ENCODE data around the gene MAP7D2. TPM values are rescaled to one million over a fixed set of nuclear protein-coding genes. Genes with fewer than 3 reads are reported as not detected.

The MAP7D2 gene
- total and polyA plus RNA-seq, 9 of the 15 experiments (the other 6 are each of a cell fraction or from before 2014, with no cell fraction given) = 0.01 to 0.04 (median 0.03) TPM; not detected in 4

DNA sequence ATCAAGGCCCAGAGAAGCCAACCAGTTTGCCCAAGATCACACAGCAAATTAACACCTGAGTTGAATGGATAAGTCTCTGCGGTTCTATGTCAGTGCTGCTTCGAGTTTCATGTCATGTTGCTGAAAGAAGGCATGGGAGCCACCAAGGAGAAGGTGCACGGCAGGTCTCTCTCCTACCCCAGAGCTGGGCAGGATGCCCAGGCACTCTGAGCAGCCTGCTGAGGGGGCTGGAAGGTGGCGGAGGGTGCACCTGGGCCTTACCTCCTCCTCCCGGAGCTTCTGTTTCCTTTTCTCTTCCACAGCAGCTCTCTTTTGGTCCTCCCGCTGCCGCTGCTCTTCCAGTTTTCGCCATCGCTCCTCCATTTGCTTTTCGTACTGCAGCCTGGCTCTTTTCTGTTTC, 53.6 kb downstream of the MAP7D2 start (continued):
- TF ChIP-seq, protein P1, sequence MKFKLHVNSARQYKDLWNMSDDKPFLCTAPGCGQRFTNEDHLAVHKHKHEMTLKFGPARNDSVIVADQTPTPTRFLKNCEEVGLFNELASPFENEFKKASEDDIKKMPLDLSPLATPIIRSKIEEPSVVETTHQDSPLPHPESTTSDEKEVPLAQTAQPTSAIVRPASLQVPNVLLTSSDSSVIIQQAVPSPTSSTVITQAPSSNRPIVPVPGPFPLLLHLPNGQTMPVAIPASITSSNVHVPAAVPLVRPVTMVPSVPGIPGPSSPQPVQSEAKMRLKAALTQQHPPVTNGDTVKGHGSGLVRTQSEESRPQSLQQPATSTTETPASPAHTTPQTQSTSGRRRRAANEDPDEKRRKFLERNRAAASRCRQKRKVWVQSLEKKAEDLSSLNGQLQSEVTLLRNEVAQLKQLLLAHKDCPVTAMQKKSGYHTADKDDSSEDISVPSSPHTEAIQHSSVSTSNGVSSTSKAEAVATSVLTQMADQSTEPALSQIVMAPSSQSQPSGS (CRISPR knock-in tag; IDR thresholded peaks at IDR 0.05) = no peak
- no peak for TF ChIP-seq SNRNP70 (optimal IDR thresholded peaks at IDR 0.05; ENCODE audit: low read depth, low read length)

DNA sequence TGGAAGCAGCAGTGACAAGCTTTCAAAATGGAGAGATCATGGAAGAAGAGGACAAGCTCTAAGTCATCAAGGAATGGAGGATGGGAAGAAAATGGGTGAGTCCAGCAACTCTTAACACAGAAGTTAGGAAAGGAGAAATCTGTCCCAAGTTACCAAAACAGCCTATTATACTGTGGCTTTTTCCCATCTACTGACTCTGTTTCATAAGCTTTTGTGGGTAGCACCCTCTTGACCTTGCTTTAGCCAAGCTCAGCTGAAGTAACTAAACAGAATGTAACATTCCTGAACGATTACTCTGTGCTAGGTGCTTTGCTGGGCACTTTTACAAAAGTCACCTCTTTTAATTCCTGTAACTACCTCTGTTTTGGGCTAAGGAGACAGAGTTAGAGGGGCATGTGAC, 54.9 kb downstream of the MAP7D2 start:
- Histone ChIP-seq H3K4me2 (ENCODE audit: insufficient read depth, low read length) (no peak overlapping the region), H3K4me3 (no peak overlapping the region), H3K9me3 (replicated peaks; ENCODE audit: control insufficient read depth, insufficient read depth, low read depth, low read length) (no peaks in the 10 kb centered on the region), H3K27me3 (ENCODE audit: control insufficient read depth in 2 of 2, insufficient read depth in 2 of 2, low read length in 2 of 2) (peaks cover 0 to 23% of the 10 kb centered on the region in 2 experiments; a peak in 2 of 5 replicates), H3K4me1 (replicated peaks in 1 of 2; ENCODE audit: control insufficient read depth in 2 of 2, insufficient read depth in 2 of 2, low read length in 2 of 2) (no peaks in the 10 kb centered on the region), H3K79me2 (ENCODE audit: control insufficient read depth, insufficient read depth, low read length) (no peaks in the 10 kb centered on the region), H3K9me1 (ENCODE audit: control insufficient read depth, insufficient read depth, low read length) (no peaks in the 10 kb centered on the region), H4K20me1 (replicated peaks; ENCODE audit: control insufficient read depth, insufficient read depth, low read length) (no peaks in the 10 kb centered on the region; the same call in 1 of the 2 replicates), H3K36me3 (ENCODE audit: control insufficient read depth, insufficient read depth, low read length) (no peaks in the 10 kb centered on the region), H3K9ac (ENCODE audit: insufficient read depth in 1 of 2, low read depth in 2 of 2, low read length in 2 of 2) (no peak overlapping the region), H3K27ac (ENCODE audit: extremely low read depth, low read depth, low read length) (no peak overlapping the region), H2AFZ (ENCODE audit: low read depth, low read length) (no peak overlapping the region)
- in situ Hi-C loops (cut with MboI) (loop anchor here (10.0 kb wide), 1 partner anchor 157 kb away; no protein-coding TSS in a partner anchor), intact Hi-C loops (cut with micrococcal nuclease) (loop anchor here (5.0 kb wide), 1 partner anchor 380 kb away; no protein-coding TSS in a partner anchor)
- ATAC-seq (no peak), FAIRE-seq (no peak), DNase-seq (ENCODE audit: extremely low read depth in 1 of 4, low spot score in 3 of 4) (no peak)
- no TSS peak for BruUV-seq (replicated peaks)
- ChIA-PET POLR2A (interaction anchor here (0.6 kb wide), 1 partner anchor 9 kb away, joined by 3 read pairs; no protein-coding TSS in a partner anchor), CTCF (ENCODE audit: low intra/inter-chr PET ratio) (no interaction called here)
- 0% methylated on average over 1 of the region's 1 CpG for WGBS (ENCODE audit: insufficient coverage, low coverage, missing lambda C conversion rate)
- TF ChIP-seq ELF2 (CRISPR knock-in tag; IDR thresholded peaks at IDR 0.05) (no peak), RBBP5 (IDR thresholded peaks at IDR 0.05; ENCODE audit: borderline replicate concordance, insufficient read depth, low read length, poor library complexity, severe bottlenecking) (no peak), DPF2 (IDR thresholded peaks at IDR 0.05) (no peak), CREB1 (IDR thresholded peaks at IDR 0.05) (no peak), CREB1 (CRISPR knock-in tag; IDR thresholded peaks at IDR 0.05) (no peak), THRAP3 (IDR thresholded peaks at IDR 0.05; ENCODE audit: borderline replicate concordance) (no peak)
- TF ChIP-seq, protein P2, sequence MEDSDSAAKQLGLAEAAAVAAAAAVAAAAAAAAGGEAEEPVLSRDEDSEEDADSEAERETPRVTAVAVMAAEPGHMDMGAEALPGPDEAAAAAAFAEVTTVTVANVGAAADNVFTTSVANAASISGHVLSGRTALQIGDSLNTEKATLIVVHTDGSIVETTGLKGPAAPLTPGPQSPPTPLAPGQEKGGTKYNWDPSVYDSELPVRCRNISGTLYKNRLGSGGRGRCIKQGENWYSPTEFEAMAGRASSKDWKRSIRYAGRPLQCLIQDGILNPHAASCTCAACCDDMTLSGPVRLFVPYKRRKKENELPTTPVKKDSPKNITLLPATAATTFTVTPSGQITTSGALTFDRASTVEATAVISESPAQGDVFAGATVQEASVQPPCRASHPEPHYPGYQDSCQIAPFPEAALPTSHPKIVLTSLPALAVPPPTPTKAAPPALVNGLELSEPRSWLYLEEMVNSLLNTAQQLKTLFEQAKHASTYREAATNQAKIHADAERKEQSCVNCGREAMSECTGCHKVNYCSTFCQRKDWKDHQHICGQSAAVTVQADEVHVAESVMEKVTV (CRISPR knock-in tag; IDR thresholded peaks at IDR 0.05) = no peak
- TF ChIP-seq, protein P3, sequence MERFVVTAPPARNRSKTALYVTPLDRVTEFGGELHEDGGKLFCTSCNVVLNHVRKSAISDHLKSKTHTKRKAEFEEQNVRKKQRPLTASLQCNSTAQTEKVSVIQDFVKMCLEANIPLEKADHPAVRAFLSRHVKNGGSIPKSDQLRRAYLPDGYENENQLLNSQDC (CRISPR knock-in tag; IDR thresholded peaks at IDR 0.05) = no peak
- TF ChIP-seq, protein P4, sequence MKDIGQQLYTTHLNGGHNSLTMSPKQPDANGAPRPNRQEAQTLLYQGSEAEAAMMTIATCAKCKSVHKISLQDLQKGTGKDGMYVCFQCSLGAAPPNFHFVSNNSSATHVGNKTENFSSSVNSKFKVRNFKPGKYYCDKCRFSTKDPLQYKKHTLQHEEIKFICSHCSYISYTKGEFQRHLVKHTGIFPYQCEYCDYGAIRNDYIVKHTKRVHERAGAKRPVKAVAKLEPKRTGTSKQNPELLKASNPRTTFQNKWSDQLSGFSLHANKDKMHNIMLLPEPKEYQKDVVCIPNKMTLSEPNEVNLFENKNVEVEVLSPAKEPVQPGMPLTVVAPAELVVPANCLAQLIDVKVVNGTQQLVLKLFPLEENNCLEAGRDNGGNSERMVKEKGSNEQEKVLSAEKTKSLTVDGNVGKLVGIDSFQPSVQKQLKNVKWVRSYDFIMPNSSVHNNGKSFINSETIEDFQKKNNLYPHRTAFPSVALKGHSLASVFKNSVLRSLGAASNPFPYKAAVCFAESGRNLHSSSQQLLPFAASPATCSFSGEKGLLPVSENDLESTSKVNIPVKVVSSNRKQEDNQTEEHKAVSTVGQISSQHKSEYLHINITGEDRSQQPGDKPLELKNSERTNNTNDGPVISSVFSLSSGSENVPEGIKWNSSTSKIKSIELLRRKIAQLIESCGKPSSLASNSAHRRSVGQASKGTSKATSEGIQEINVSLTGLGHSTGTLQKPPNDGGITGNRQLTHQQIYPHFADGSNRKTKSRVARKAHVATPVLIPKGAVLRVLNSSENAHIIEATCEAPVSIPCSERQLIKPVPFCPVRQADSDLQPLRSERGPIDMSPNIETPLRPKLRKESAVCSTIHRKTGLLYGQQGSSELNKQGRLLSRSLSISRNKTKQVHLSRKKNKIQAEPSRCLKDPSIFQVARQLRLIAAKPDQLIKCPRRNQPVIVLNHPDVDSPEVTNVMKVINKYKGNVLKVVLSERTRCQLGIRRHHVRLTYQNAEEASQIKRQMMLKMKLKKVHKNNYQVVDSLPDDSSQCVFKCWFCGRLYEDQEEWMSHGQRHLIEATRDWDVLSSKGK (CRISPR knock-in tag; IDR thresholded peaks at IDR 0.05) = no peak
